HG03565 (cell line): Measurements from ENCODE around the gene CA12.

Source experiments
- ATAC-seq: cut with Tn5 transposase; IDR thresholded peaks from one replicate; pipeline ENCODE4 v1.9.1; 2021; ENCODE audit warnings: mild to moderate bottlenecking, moderate library complexity; ENCODE audit not compliant: unreplicated experiment

The CA12 gene

GRCh38 chr15:63312286-63312685, 69.4 kb downstream of the CA12 start:
- ATAC-seq = no peak

DNA sequence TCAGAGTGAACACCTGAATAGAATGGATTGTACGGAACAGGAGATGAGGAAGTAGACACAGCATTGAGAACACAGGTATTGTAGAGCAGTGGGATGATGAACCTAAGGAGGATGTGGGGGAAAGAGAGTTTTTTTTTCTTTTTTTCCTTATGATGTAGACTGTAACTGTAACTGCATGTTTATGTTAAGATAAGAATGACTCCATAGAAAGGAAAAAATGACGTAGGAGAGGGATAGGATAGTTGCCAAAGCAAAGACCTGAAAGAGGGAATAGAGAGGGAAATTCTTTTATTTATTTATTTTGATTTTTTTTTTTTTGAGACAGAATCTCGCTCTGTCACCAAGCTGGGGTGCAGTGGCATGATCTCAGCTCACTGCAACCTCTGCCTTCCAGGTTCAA, 71.0 kb downstream of the CA12 start:
- no peak for ATAC-seq

- no peak for ATAC-seq
These were observed 72.7 kb downstream of the CA12 start for GRCh38 chr15:63308947-63309346.

DNA sequence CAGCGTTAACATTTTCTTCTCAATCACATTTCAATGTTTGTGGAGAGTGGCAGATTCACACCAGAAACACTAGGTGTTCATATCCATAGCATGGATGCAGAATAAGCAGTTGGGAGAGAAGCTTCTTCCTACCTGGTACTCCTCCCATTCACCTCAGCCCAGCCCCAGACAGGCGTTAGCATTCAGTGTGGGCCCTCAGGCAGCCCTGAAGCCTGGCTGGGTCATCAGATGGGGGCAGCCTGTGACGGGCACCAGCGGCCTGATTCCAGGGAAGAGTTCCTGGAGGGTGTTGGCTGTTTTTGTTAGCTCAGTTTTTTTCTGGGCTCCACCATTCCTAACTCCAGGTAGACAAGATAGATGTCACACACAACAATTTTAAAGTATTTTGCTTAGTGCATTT, 73.2 kb downstream of the CA12 start:
- no peak for ATAC-seq

GRCh38 chr15:63306492-63307073, 75.1 kb downstream of the CA12 start:
- ATAC-seq = no peak

GRCh38 chr15:63305260-63305659, 76.4 kb downstream of the CA12 start:
- no peak for ATAC-seq

DNA sequence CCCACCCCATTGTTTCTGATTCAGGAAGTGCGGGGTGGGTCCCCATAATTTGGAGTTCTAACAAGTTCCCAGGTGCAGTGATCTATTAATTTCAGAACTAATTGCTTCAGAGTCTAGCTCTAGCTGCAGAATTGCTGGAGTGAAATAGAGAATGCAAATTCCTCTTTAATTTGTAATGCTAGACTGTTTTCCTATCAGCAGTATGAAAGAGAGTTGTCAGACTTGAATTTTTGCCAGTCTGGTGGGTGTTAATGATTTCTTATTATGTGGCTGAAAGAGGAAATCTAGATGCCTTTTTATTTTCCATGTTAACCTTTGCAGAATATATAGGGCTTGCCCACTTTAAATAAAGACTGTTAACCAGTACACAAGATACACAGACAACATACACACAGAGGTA, 80.6 kb downstream of the CA12 start:
- ATAC-seq = no peak

DNA sequence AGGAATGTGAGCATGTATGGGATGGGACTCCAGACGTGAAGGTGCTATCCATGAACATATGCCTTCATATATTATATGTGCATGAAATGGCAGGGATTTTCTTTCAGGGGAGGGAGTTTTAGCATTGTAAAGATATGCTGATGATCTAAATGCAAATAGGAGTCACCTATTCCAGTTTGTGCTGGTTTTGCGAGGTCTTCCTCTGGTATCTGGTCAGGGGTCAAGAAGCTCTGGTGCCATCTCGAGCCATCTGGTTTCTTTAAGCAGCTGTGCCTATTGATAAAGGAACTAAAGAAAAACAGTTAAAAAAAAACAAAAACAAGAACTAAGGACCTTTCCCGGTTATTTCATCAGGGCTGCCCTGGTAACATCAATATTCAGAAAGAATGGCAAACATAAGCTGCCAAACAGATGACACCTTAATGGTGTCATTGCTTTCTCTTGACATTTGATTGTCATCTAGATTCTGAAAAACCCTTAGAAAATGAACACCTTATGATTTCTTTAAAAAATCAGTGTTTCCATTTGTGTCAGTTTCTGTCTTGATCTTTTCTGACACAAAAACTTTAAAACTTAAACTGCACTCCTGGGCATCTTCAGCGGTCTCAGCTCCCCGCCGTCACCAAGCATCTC, 81.6 kb downstream of the CA12 start:
- ATAC-seq = no peak

DNA sequence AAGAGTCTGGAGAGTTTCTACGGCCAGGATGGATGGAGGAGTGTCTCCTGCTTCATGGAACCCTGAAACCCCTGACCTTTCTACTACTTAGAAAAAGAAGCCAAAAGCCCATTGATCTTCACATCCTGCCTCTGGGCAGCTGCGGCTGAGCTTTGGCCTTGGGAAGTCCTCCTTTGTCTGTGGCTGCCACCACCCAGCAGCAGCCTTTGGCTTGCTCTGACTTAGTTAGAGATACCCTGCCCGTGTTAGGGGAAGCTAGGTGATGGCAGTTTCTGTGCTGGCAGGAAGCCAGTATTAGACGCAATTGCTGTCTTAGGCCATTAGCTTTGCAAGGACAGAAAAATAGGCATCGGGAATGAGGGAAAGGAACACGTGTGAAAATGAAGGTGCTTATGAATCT, 85.5 kb downstream of the CA12 start:
- no peak for ATAC-seq

DNA sequence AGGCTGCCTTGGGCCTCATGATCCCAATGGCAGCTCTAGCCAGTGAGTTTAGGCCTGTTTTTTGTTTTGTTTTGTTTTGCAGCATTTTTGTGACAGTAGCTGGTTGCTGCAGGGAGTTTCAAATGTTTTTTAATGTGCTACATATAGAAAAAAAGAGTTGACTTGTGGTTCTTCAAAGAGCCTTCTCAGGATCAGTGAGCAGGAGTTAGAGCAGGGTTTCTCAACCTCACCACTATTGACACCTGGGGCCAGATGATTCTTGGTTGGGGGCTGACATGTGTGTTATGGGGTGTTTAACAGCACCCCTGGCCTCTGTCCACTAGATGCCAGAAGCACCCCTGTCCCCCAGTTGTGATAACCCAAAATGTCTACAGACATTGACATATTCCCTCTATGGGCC, 86.3 kb downstream of the CA12 start:
- ATAC-seq = no peak

GRCh38 chr15:63294359-63294758, 87.3 kb downstream of the CA12 start:
- no peak for ATAC-seq

- ATAC-seq = no peak
These were observed 88.9 kb downstream of the CA12 start for GRCh38 chr15:63292771-63293170.

DNA sequence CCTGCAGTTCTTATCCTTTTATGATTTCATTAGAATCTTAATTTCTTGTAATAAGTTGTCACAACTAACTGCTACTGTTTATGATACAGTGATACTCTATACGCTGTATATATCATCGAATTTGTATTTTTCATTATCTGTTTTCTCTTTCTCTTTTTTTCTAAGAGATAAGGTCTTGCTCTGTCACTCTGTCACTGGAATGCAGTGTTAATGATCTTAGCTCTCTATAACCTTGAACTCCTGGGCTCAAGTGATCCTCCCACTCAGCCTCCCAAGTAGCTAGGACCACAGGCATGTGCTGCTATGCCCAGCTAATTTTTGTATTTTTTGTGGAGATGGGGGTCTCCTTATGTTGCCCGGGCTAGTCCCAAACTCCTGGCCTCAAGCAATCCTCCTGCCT, 89.4 kb downstream of the CA12 start:
- ATAC-seq = no peak

- ATAC-seq = no peak
These were observed 90.1 kb downstream of the CA12 start for GRCh38 chr15:63291507-63291906.

DNA sequence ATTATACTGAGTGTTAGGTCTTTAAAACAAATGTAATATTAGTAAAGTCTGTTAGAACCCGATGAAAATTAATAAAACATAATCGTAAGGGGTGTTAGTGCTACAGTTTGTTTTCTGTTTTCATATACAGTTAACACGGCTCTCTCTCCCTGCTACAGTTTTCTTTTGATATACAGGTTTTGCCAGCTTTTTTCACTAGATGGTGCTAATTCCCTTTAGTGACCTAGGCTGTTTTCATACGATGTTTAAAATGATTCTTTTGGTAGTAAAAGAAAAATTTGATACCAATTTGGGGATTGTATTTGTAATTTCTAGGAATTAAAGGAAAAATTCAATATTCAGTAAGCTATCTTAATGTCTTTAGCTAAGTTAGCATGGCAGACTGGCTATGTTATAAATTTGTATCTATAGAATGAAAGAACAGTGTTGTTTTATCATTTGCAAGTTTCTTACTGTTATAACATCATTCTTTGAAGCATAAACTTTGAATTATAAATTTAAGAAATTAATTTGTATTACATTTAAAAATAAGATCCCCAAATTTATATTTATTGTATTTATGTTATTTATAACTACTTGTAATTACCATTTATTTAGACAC, 92.8 kb downstream of the CA12 start:
- no peak for ATAC-seq

DNA sequence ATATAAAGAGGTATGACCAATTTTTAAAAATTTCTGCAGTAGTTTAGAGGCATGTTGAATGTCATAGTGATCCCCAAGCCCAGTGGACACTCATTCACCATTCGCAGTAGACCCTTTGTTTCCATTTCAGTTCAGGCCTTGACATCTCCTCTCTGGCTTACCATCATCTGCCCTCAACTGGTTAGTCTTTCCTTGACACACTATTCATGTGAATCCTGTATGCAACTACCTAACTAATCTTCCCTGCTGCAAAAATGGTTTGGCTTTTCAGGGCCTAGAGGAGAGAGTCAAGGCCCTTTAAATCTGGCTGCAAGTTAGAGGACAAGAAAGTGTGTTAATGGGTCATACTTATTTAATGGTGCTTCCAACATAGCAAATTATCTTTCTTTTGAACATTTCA, 93.3 kb downstream of the CA12 start:
- ATAC-seq = no peak

GRCh38 chr15:63287109-63287508, 94.5 kb downstream of the CA12 start:
- ATAC-seq = no peak

- no peak for ATAC-seq
These were observed 97.3 kb downstream of the CA12 start for GRCh38 chr15:63284335-63284734.

- ATAC-seq = no peak
These were observed 98.5 kb downstream of the CA12 start for GRCh38 chr15:63283126-63283525.

- peak; percentile 11 for ATAC-seq
These were observed 103.7 kb downstream of the CA12 start for GRCh38 chr15:63277893-63278456.

- peak; percentile 45 for ATAC-seq
These were observed 104.4 kb downstream of the CA12 start, which contains the start of gene APH1B for GRCh38 chr15:63277038-63277892. Gene APH1B (plus strand): TSS chr15:63277605. CDS start chr15:63277624, 19 bp downstream.
